Neural cell (in vitro differentiated cells): ENCODE results near the gene TACC3. TPM values are rescaled to one million over a fixed set of nuclear protein-coding genes. Genes with fewer than 3 reads are reported as not detected.

Experiments
- H2AFZ ChIP-seq: fragments of 200-600, 300-800 bp; sonication (generic), shearing (Covaris generic); 2 replicates; pipeline ENCODE4 v1.6.0; 2014; ENCODE audit warnings: low read depth, mild to moderate bottlenecking, antibody characterized with exemption, low read length, moderate library complexity
- H3F3A ChIP-seq: fragments of 200-600 bp; shearing (Covaris generic); 2 replicates; pipeline ENCODE4 v1.6.1; 2016; ENCODE audit warnings: mild to moderate bottlenecking, moderate library complexity, mixed read lengths, antibody characterized with exemption, low read length; ENCODE audit not compliant: insufficient read depth, poor library complexity, severe bottlenecking
- H3K27ac ChIP-seq: fragments of 200-600, 300-800 bp; sonication (generic), shearing (Covaris generic); 2 replicates; pipeline ENCODE4 v1.5.1; 2014; ENCODE audit warnings: mild to moderate bottlenecking, low read length, moderate library complexity
- H3K27me3 ChIP-seq: fragments of 300-800, 200-600 bp; sonication (generic), shearing (Covaris generic); 2 replicates; pipeline ENCODE4 v1.6.0; 2014; ENCODE audit warnings: mild to moderate bottlenecking, low read depth, low read length, moderate library complexity; ENCODE audit not compliant: insufficient read depth
- H3K36me3 ChIP-seq: fragments of 300-800, 200-600 bp; sonication (generic), shearing (Covaris generic); 2 replicates; pipeline ENCODE4 v1.5.1; 2014; ENCODE audit warnings: mild to moderate bottlenecking, antibody characterized with exemption, low read length, moderate library complexity; ENCODE audit not compliant: insufficient read depth
- H3K4me2 ChIP-seq: fragments of 300-800, 200-600 bp; sonication (generic), shearing (Covaris generic); 2 replicates; pipeline ENCODE4 v1.6.0; 2014; ENCODE audit warnings: mild to moderate bottlenecking, low read length
- H3K4me3 ChIP-seq: fragments of 300-800, 200-600 bp; sonication (generic), shearing (Covaris generic); 2 replicates; pipeline ENCODE4 v1.5.1; 2014; ENCODE audit warnings: mild to moderate bottlenecking, low read length, moderate library complexity
- H3K79me2 ChIP-seq: fragments of 200-600 bp; shearing (Covaris generic); replicated peaks from 2 replicates; pipeline ENCODE4 v1.6.0; 2014; ENCODE audit warnings: mild to moderate bottlenecking, low read length, moderate library complexity; ENCODE audit not compliant: insufficient read depth
- H3K9ac ChIP-seq: fragments of 300-800, 200-600 bp; sonication (generic), shearing (Covaris generic); 2 replicates; pipeline ENCODE4 v1.6.1; 2016; ENCODE audit warnings: mild to moderate bottlenecking, low read length, mixed read lengths
- H3K9me2 ChIP-seq: fragments of 200-600 bp; shearing (Covaris generic); 2 replicates; pipeline ENCODE4 v1.6.1; 2016; ENCODE audit warnings: mild to moderate bottlenecking, low read length, mixed read lengths; ENCODE audit not compliant: insufficient read depth
- H3K9me3 ChIP-seq: fragments of 200-600, 300-800 bp; sonication (generic), shearing (Covaris generic); 2 replicates; pipeline ENCODE4 v1.6.1; 2016; ENCODE audit warnings: mild to moderate bottlenecking, mixed run types, low read length, moderate library complexity, mixed read lengths
- H4K20me1 ChIP-seq: fragments of 200-600 bp; shearing (Covaris generic); 2 replicates; pipeline ENCODE4 v1.6.1; 2016; ENCODE audit warnings: mild to moderate bottlenecking, mixed run types; ENCODE audit not compliant: insufficient read depth
- EP300 ChIP-seq: fragments of 450-650 bp; conservative IDR thresholded peaks from 2 replicates; pipeline ENCODE4 v1.6.1; 2014; ENCODE audit warnings: antibody characterized with exemption, mild to moderate bottlenecking, moderate library complexity; ENCODE audit not compliant: poor library complexity, severe bottlenecking
- EZH2 ChIP-seq: fragments of 200-600, 300-800 bp; shearing (Covaris generic), sonication (generic); IDR thresholded peaks from 2 replicates; pipeline ENCODE4 v1.6.1; 2014; ENCODE audit warnings: antibody characterized with exemption, low read length, borderline replicate concordance, mild to moderate bottlenecking; ENCODE audit not compliant: insufficient read depth, poor library complexity, severe bottlenecking
- MXI1 ChIP-seq: fragments of 450-650 bp; conservative IDR thresholded peaks from 2 replicates; pipeline ENCODE4 v1.6.1; 2014; ENCODE audit warnings: antibody characterized with exemption, mild to moderate bottlenecking; ENCODE audit not compliant: poor library complexity, severe bottlenecking
- POLR2AphosphoS5 ChIP-seq: IDR thresholded peaks from 2 replicates; pipeline ENCODE4 v1.6.1; 2012
- RAD21 ChIP-seq: fragments of 450-650 bp; conservative IDR thresholded peaks from 2 replicates; pipeline ENCODE4 v1.6.1; 2014; ENCODE audit warnings: antibody characterized with exemption, mild to moderate bottlenecking, moderate library complexity
- SMC3 ChIP-seq: fragments of 450-650 bp; conservative IDR thresholded peaks from 2 replicates; pipeline ENCODE4 v1.6.1; 2014; ENCODE audit warnings: antibody characterized with exemption, mild to moderate bottlenecking, moderate library complexity; ENCODE audit not compliant: poor library complexity
- TAF1 ChIP-seq: IDR thresholded peaks from 2 replicates; pipeline ENCODE4 v1.6.1; 2012; ENCODE audit warnings: low read depth
- polyA plus RNA-seq: library from polyadenylated mRNA; depleted of rRNA; stranded (reverse); fragments of >200 nt; gene quantifications from 2 replicates; pipeline ENCODE4 v1.2.3, GENCODE V29; 2014
- TF ChIP-seq, protein P1 (sequence below): IDR thresholded peaks from 2 replicates; pipeline ENCODE4 v1.6.1; 2012; ENCODE audit warnings: borderline replicate concordance
- TF ChIP-seq, protein P2 (sequence below): fragments of 450-650 bp; IDR thresholded peaks from 2 replicates; pipeline ENCODE4 v1.5.1; 2014; ENCODE audit warnings: antibody characterized with exemption, mild to moderate bottlenecking, moderate library complexity; ENCODE audit not compliant: poor library complexity, severe bottlenecking

Gene TACC3
- polyA plus RNA-seq, 1 donor from 2014 or later: 2.6 TPM

DNA sequence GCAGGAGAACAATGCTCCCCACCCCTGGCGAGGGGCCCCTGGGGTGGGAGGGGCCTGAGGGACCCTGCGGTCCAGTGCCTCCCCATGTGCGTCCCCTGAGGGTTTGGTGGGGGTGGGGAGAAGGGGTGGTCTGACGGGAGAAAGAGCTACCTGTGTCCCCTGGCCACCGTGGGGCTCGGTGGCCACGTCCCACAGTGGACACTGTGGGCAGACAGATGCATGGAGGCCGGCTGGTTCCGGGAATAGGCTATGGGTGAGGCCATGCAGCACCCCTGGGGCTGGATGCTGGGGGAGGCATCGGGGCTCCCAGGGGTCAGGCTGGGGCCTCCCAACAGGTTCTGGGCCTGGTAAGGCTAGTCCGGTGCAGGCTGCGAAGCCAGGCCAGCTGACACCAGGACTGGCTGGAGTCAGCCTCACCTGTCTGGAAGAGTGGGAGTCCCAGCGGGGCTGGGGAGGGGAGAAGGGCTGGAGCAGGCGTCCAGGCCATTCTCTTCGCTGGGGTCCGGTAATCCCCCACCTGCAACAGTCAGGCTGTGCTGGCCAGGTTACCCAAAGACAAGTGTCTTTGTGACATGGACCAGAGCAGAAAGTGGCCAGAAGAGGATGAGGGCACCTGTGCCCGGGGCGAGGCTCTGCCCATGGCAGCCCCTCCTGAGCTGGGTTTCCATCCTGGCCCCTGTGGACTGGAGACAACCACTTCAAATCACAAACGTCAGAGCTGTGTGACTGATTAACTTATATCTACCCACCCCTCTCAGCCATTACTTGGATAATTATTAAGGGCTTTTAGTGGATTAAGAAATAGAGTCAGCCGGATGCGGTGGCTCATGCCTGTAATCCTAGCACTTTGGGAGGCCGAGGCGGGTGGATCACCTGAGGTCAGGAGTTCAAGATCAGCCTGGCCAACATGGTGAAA lies 35.8 kb upstream of the TACC3 start:
- H4K20me1 ChIP-seq: no peaks in the 10 kb centered on the region
- H3K79me2 ChIP-seq: no peaks in the 10 kb centered on the region
- no peak overlapping the region for H3K4me2 ChIP-seq
- H3K4me3 ChIP-seq: no peak overlapping the region
- no peaks in the 10 kb centered on the region for H3K9me3 ChIP-seq
- no peak overlapping the region for H3K27ac ChIP-seq
- TF ChIP-seq, protein P1, sequence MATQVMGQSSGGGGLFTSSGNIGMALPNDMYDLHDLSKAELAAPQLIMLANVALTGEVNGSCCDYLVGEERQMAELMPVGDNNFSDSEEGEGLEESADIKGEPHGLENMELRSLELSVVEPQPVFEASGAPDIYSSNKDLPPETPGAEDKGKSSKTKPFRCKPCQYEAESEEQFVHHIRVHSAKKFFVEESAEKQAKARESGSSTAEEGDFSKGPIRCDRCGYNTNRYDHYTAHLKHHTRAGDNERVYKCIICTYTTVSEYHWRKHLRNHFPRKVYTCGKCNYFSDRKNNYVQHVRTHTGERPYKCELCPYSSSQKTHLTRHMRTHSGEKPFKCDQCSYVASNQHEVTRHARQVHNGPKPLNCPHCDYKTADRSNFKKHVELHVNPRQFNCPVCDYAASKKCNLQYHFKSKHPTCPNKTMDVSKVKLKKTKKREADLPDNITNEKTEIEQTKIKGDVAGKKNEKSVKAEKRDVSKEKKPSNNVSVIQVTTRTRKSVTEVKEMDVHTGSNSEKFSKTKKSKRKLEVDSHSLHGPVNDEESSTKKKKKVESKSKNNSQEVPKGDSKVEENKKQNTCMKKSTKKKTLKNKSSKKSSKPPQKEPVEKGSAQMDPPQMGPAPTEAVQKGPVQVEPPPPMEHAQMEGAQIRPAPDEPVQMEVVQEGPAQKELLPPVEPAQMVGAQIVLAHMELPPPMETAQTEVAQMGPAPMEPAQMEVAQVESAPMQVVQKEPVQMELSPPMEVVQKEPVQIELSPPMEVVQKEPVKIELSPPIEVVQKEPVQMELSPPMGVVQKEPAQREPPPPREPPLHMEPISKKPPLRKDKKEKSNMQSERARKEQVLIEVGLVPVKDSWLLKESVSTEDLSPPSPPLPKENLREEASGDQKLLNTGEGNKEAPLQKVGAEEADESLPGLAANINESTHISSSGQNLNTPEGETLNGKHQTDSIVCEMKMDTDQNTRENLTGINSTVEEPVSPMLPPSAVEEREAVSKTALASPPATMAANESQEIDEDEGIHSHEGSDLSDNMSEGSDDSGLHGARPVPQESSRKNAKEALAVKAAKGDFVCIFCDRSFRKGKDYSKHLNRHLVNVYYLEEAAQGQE: no peak
- no peak for TF ChIP-seq MXI1
- TF ChIP-seq EP300: no peak
- TF ChIP-seq TAF1: no peak
- TF ChIP-seq EZH2: no peak
- no peak for TF ChIP-seq POLR2AphosphoS5
- TF ChIP-seq SMC3: no peak
- TF ChIP-seq, protein P2, sequence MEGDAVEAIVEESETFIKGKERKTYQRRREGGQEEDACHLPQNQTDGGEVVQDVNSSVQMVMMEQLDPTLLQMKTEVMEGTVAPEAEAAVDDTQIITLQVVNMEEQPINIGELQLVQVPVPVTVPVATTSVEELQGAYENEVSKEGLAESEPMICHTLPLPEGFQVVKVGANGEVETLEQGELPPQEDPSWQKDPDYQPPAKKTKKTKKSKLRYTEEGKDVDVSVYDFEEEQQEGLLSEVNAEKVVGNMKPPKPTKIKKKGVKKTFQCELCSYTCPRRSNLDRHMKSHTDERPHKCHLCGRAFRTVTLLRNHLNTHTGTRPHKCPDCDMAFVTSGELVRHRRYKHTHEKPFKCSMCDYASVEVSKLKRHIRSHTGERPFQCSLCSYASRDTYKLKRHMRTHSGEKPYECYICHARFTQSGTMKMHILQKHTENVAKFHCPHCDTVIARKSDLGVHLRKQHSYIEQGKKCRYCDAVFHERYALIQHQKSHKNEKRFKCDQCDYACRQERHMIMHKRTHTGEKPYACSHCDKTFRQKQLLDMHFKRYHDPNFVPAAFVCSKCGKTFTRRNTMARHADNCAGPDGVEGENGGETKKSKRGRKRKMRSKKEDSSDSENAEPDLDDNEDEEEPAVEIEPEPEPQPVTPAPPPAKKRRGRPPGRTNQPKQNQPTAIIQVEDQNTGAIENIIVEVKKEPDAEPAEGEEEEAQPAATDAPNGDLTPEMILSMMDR: no peak
- TF ChIP-seq RAD21: no peak
- no peak overlapping the region for H2AFZ ChIP-seq
- H3K9me2 ChIP-seq: no peaks in the 10 kb centered on the region
- H3K36me3 ChIP-seq: no peaks in the 10 kb centered on the region
- H3K9ac ChIP-seq: no peak overlapping the region
- no peaks in the 10 kb centered on the region for H3F3A ChIP-seq
- H3K27me3 ChIP-seq: peaks cover 15% of the 10 kb centered on the region

DNA sequence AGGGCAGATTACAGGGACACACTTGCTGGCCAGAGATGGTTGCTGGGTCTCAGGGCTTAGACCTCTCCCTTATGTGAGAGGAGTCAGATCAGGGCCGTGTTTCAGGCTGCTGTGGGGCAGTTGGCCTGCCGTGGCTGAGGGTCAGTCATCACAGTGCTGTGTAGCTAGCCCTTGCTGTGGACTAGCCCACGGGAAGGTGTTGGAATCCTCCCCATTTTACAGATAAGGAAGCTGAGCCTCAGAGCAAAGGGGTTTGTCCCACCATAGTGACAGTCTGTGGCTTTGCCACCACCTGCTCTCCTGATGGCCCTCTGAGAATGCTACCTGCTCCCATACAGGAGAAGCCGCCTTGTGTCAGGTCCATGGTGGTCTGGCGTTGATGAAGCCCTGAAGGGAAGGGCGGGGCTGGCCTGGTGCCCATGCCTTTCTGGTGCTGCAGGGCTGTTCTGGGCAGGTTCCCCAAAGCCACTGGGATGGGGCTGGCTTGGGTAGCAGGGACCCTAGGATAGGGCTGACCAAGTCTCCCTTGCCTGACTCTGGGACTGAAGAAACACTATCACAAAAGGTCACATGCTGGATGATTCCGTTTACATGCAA lies 34.8 kb upstream of the TACC3 start:
- no peaks in the 10 kb centered on the region for H3F3A ChIP-seq
- H3K9ac ChIP-seq: no peak overlapping the region
- H3K4me3 ChIP-seq: no peak overlapping the region
- H3K79me2 ChIP-seq: no peaks in the 10 kb centered on the region
- no peaks in the 10 kb centered on the region for H3K9me2 ChIP-seq
- H3K27ac ChIP-seq: no peak overlapping the region
- no peaks in the 10 kb centered on the region for H3K36me3 ChIP-seq
- TF ChIP-seq EP300 (no peak), POLR2AphosphoS5 (no peak), SMC3 (no peak), RAD21 (no peak), TAF1 (no peak), MXI1 (no peak), EZH2 (no peak)
- TF ChIP-seq, protein P1: no peak
- TF ChIP-seq, protein P2: no peak
- H3K9me3 ChIP-seq: no peaks in the 10 kb centered on the region
- H2AFZ ChIP-seq: no peak overlapping the region
- H3K4me2 ChIP-seq: no peak overlapping the region
- H4K20me1 ChIP-seq: no peaks in the 10 kb centered on the region
- H3K27me3 ChIP-seq: peaks cover 15% of the 10 kb centered on the region
